Large intestine (tissue), 3 donors: ENCODE measurements around the gene CMYA5. TPM values are rescaled to one million over a fixed set of nuclear protein-coding genes. Genes with fewer than 3 reads are reported as not detected.

Experiments used
- DNase-seq, 2 donors: peaks; one replicate each; pipeline versions ENCODE4 v3.0.0 to v3.0.0-alpha.2; 2013
- H3K27ac ChIP-seq: one replicate; pipeline ENCODE4 v1.5.1; 2013; ENCODE audit warnings: low read length
- H3K27me3 ChIP-seq: 2 replicates; pipeline ENCODE4 v1.6.1; 2013; ENCODE audit warnings: low read length; ENCODE audit not compliant: control insufficient read depth, insufficient read depth
- H3K36me3 ChIP-seq: 2 replicates; pipeline ENCODE4 v1.6.1; 2013; ENCODE audit warnings: low read length; ENCODE audit not compliant: control insufficient read depth, insufficient read depth
- H3K4me1 ChIP-seq: one replicate; pipeline ENCODE4 v1.6.1; 2013; ENCODE audit warnings: low read length; ENCODE audit not compliant: control insufficient read depth, insufficient read depth
- H3K4me3 ChIP-seq: one replicate; pipeline ENCODE4 v1.5.1; 2013; ENCODE audit warnings: low read length
- H3K9me3 ChIP-seq: one replicate; pipeline ENCODE4 v1.6.1; 2013; ENCODE audit warnings: mild to moderate bottlenecking, low read depth, low read length, moderate library complexity; ENCODE audit not compliant: control insufficient read depth
- WGBS: methylation state at CpG from one replicate; pipeline ENCODE4 v1.1.5; 2013; ENCODE audit warnings: low lambda C conversion rate; ENCODE audit not compliant: insufficient coverage; 5-methylcytosine and 5-hydroxymethylcytosine counted together
- polyA plus RNA-seq: library from polyadenylated mRNA; unstranded; fragments of 120-200 nt; gene quantifications from one replicate; pipeline ENCODE4 v1.2.1, GENCODE V29; 2013

The CMYA5 gene
- polyA plus RNA-seq, 1 donor, result 2.3 TPM

- H3K4me1 ChIP-seq, result no peaks in the 10 kb centered on the region
- H3K27ac ChIP-seq, result no peak overlapping the region
- DNase-seq, result no peak
- 100% methylated on average over 1 of the region's 7 CpGs for WGBS
- no peaks in the 10 kb centered on the region for H3K36me3 ChIP-seq
- H3K27me3 ChIP-seq, result peaks cover 9% of the 10 kb centered on the region
- no peaks in the 10 kb centered on the region for H3K9me3 ChIP-seq
- no peak overlapping the region for H3K4me3 ChIP-seq
These were observed 153.4 kb downstream of the CMYA5 start for GRCh38 chr5:79842991-79843390.

GRCh38 chr5:79843450-79844388 is 154.1 kb downstream of the CMYA5 start:
- no peaks in the 10 kb centered on the region for H3K9me3 ChIP-seq
- H3K27ac ChIP-seq, result no peak overlapping the region
- no peaks in the 10 kb centered on the region for H3K36me3 ChIP-seq
- H3K4me3 ChIP-seq, result no peak overlapping the region
- peaks cover 9% of the 10 kb centered on the region for H3K27me3 ChIP-seq
- no peaks in the 10 kb centered on the region for H3K4me1 ChIP-seq
- DNase-seq, result no peak
- WGBS, result 60% methylated on average over 1 of the region's 15 CpGs

GRCh38 chr5:79844571-79844970 is 154.9 kb downstream of the CMYA5 start:
- Histone ChIP-seq H3K9me3 (no peaks in the 10 kb centered on the region), H3K4me3 (no peak overlapping the region), H3K4me1 (no peaks in the 10 kb centered on the region), H3K27ac (no peak overlapping the region), H3K36me3 (no peaks in the 10 kb centered on the region), H3K27me3 (peaks cover 9% of the 10 kb centered on the region)
- no peak for DNase-seq
- no CpG with 5 or more reads among the region's 1 CpG for WGBS

- Histone ChIP-seq H3K9me3 (no peaks in the 10 kb centered on the region), H3K4me3 (no peak overlapping the region), H3K4me1 (no peaks in the 10 kb centered on the region), H3K27ac (no peak overlapping the region), H3K27me3 (peaks cover 5% of the 10 kb centered on the region), H3K36me3 (no peaks in the 10 kb centered on the region)
- WGBS, result no CpG with 5 or more reads among the region's 7 CpGs
- no peak for DNase-seq
These were observed 156.0 kb downstream of the CMYA5 start for GRCh38 chr5:79845448-79846197.

- Histone ChIP-seq H3K27me3 (peaks cover 3% of the 10 kb centered on the region), H3K36me3 (no peaks in the 10 kb centered on the region), H3K4me1 (no peaks in the 10 kb centered on the region), H3K4me3 (no peak overlapping the region), H3K9me3 (no peaks in the 10 kb centered on the region), H3K27ac (no peak overlapping the region)
- no peak for DNase-seq
- 92% methylated on average over 2 of the region's 3 CpGs for WGBS
These were observed 156.5 kb downstream of the CMYA5 start for GRCh38 chr5:79846198-79846521.

GRCh38 chr5:79847561-79847960 is 157.9 kb downstream of the CMYA5 start:
- 80% methylated on average over 2 of the region's 8 CpGs for WGBS
- no peaks in the 10 kb centered on the region for H3K9me3 ChIP-seq
- no peak for DNase-seq

GRCh38 chr5:79849061-79849460 is 159.4 kb downstream of the CMYA5 start:
- Histone ChIP-seq H3K9me3 (no peaks in the 10 kb centered on the region), H3K4me1 (no peaks in the 10 kb centered on the region), H3K27me3 (peaks cover 13% of the 10 kb centered on the region), H3K27ac (no peak overlapping the region), H3K36me3 (no peaks in the 10 kb centered on the region), H3K4me3 (no peak overlapping the region)
- DNase-seq, result no peak
- 100% methylated on average over 1 of the region's 16 CpGs for WGBS

More at GRCh38 chr5:79847561-79847960, 157.9 kb downstream of the CMYA5 start:
- no peak overlapping the region for H3K4me3 ChIP-seq
- H3K27ac ChIP-seq, result no peak overlapping the region
- no peaks in the 10 kb centered on the region for H3K4me1 ChIP-seq
- H3K36me3 ChIP-seq, result no peaks in the 10 kb centered on the region
- H3K27me3 ChIP-seq, result peaks cover 5% of the 10 kb centered on the region

Other genes with a start within 250 kb of the CMYA5 start
- gene HOMER1, start 175.7 kb upstream of the CMYA5 start, polyA plus RNA-seq, result 3.8 TPM
- gene TENT2, start 77.4 kb upstream of the CMYA5 start, polyA plus RNA-seq, result 51.6 TPM